Caco-2 (cell line): ENCODE results near the gene KCTD15. TPM values are rescaled to one million over a fixed set of nuclear protein-coding genes. Genes with fewer than 3 reads are reported as not detected.

Experiments
- BruUV-seq: library from RNA; stranded (reverse); fragments of 400-500 nt; replicated peaks from 2 replicates; lab custom pipeline; 2021; lab: Mats Ljungman, UMichigan
- CTCF ChIA-PET: fragments of 300-600 bp; sonication (Branson Sonifier 250); formaldehyde crosslinking; loops from one replicate; lab custom pipeline; 2022; ENCODE audit warnings: antibody characterized with exemption; lab: Charles Lee
- POLR2A ChIA-PET: fragments of 300-600 bp; sonication (Branson Sonifier 250); formaldehyde crosslinking; loops from one replicate; lab custom pipeline; 2022; ENCODE audit warnings: antibody characterized with exemption; lab: Charles Lee
- DNase-seq, 2 experiments: peaks; one replicate each; pipeline versions ENCODE4 v3.0.0 to v3.0.0-alpha.2; 2020 to 2022
- H3K27me3 ChIP-seq: replicated peaks from 2 replicates; pipeline ENCODE4 v1.6.0; 2011; ENCODE audit warnings: low read length; ENCODE audit not compliant: control insufficient read depth, insufficient read depth
- H3K36me3 ChIP-seq: 2 replicates; pipeline ENCODE4 v1.5.1; 2011; ENCODE audit warnings: low read length; ENCODE audit not compliant: control insufficient read depth, insufficient read depth
- H3K4me1 ChIP-seq: fragments of 250-450 bp; sonication (Bioruptor Pico); 2 replicates; pipeline ENCODE4 v1.5.1; 2020; ENCODE audit warnings: mild to moderate bottlenecking
- H3K4me3 ChIP-seq: 2 replicates; pipeline ENCODE4 v1.5.1; 2011; ENCODE audit warnings: low read depth, mild to moderate bottlenecking, control low read depth, low read length
- H3K9me3 ChIP-seq: fragments of 250-450 bp; sonication (Bioruptor Pico); 2 replicates; pipeline ENCODE4 v1.5.1; 2020; ENCODE audit warnings: mild to moderate bottlenecking, moderate library complexity
- H3K27ac Mint-ChIP-seq: one replicate; pipeline ENCODE4 v1.8.0; 2022; ENCODE audit warnings: mixed read lengths; ENCODE audit not compliant: unreplicated experiment
- H3K27me3 Mint-ChIP-seq: one replicate; pipeline ENCODE4 v1.8.0; 2022; ENCODE audit warnings: mixed read lengths; ENCODE audit not compliant: insufficient read depth, unreplicated experiment
- H3K36me3 Mint-ChIP-seq: one replicate; pipeline ENCODE4 v1.8.0; 2022; ENCODE audit warnings: mild to moderate bottlenecking, mixed read lengths; ENCODE audit not compliant: insufficient read depth, unreplicated experiment
- H3K4me1 Mint-ChIP-seq: one replicate; pipeline ENCODE4 v1.8.0; 2022; ENCODE audit warnings: low read depth, mixed read lengths; ENCODE audit not compliant: unreplicated experiment
- H3K4me3 Mint-ChIP-seq: one replicate; pipeline ENCODE4 v1.8.0; 2022; ENCODE audit warnings: mild to moderate bottlenecking, moderate library complexity, mixed read lengths; ENCODE audit not compliant: unreplicated experiment
- H3K9me3 Mint-ChIP-seq: one replicate; pipeline ENCODE4 v1.8.0; 2022; ENCODE audit warnings: mixed read lengths; ENCODE audit not compliant: unreplicated experiment
- intact Hi-C: fragments of 100-400 bp; cut with micrococcal nuclease; formaldehyde crosslinking; loops from one replicate; pipeline ENCODE4 v1.10.0; 2022; ENCODE audit not compliant: unreplicated experiment
- total RNA-seq: library from RNA; stranded (reverse); gene quantifications from 2 replicates; pipeline ENCODE4 v1.2.3, GENCODE V29; 2022
- TF ChIP-seq, protein P1 (sequence below), 2 experiments: fragments of 200-600 bp in 1 of 2; IDR thresholded peaks; 1 replicate in 1 of 2; 2 replicates in 1 of 2; pipeline versions ENCODE4 v1.5.1 to v1.8.0; 2011 to 2022; ENCODE audit warnings: antibody characterized with exemption in 1 of 2, control low read depth in 1 of 2, inconsistent platforms in 1 of 2, low read depth in 1 of 2, low read length in 1 of 2, mild to moderate bottlenecking in 1 of 2, moderate library complexity in 1 of 2; ENCODE audit not compliant: insufficient read depth in 1 of 2, severe bottlenecking in 1 of 2, unreplicated experiment in 1 of 2

The KCTD15 gene
- total RNA-seq, 1 experiment from 2014 or later: 34.6 TPM

- CTCF ChIA-PET: no interaction called here
- POLR2A ChIA-PET: no interaction called here
- DNase-seq: no peak
- Histone ChIP-seq H3K4me3 (no peak overlapping the region), H3K4me1 (peaks cover 8% of the 10 kb centered on the region), H3K9me3 (0 out of 2 replicates have a peak, but pooled peaks cover 5% of the 10 kb centered on the region), H3K27me3 (no peaks in the 10 kb centered on the region), H3K36me3 (no peaks in the 10 kb centered on the region)
- H3K4me1 Mint-ChIP-seq: peaks cover 6% of the 10 kb centered on the region
- H3K36me3 Mint-ChIP-seq: no peaks in the 10 kb centered on the region
- peaks cover 9% of the 10 kb centered on the region for H3K9me3 Mint-ChIP-seq
- H3K4me3 Mint-ChIP-seq: no peak overlapping the region
- peaks cover 16% of the 10 kb centered on the region for H3K27me3 Mint-ChIP-seq
- no peak overlapping the region for H3K27ac Mint-ChIP-seq
- intact Hi-C loops: no loop called here
- TF ChIP-seq, protein P1, sequence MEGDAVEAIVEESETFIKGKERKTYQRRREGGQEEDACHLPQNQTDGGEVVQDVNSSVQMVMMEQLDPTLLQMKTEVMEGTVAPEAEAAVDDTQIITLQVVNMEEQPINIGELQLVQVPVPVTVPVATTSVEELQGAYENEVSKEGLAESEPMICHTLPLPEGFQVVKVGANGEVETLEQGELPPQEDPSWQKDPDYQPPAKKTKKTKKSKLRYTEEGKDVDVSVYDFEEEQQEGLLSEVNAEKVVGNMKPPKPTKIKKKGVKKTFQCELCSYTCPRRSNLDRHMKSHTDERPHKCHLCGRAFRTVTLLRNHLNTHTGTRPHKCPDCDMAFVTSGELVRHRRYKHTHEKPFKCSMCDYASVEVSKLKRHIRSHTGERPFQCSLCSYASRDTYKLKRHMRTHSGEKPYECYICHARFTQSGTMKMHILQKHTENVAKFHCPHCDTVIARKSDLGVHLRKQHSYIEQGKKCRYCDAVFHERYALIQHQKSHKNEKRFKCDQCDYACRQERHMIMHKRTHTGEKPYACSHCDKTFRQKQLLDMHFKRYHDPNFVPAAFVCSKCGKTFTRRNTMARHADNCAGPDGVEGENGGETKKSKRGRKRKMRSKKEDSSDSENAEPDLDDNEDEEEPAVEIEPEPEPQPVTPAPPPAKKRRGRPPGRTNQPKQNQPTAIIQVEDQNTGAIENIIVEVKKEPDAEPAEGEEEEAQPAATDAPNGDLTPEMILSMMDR (IDR thresholded peaks at IDR 0.05; ENCODE audit: insufficient read depth in 1 of 2, low read depth in 1 of 2, low read length in 1 of 2, severe bottlenecking in 1 of 2, unreplicated experiment in 1 of 2): no peak
- no TSS peak for BruUV-seq
Measured at GRCh38 chr19:33832633-33833032, 36.0 kb downstream of the KCTD15 start.

DNA sequence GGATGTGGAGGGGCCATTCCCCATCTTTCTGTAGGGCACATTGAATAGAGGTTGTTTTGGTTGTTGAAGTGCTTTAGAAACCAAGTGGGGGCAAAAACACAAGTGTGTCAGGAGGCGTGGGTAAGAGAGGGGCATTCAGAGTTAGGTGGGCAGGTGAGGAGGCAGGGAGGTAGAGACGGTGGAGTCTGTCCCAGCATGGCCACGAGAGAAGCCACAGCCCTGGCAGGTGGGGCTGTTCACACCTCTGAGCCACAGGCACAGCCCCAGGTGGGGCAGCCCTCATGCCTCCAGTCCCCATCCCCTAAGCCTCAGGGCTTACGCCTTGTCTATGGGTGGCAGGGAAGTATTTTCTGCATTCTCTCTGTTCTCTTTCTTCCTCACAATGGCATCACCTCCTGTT, 43.7 kb downstream of the KCTD15 start:
- intact Hi-C loops: no loop called here
- Mint-ChIP-seq H3K36me3 (no peaks in the 10 kb centered on the region), H3K4me3 (no peak overlapping the region), H3K9me3 (no peaks in the 10 kb centered on the region), H3K27ac (no peak overlapping the region), H3K4me1 (no peaks in the 10 kb centered on the region), H3K27me3 (peaks cover 15% of the 10 kb centered on the region)
- Histone ChIP-seq H3K4me3 (no peak overlapping the region), H3K36me3 (no peaks in the 10 kb centered on the region), H3K4me1 (no peaks in the 10 kb centered on the region), H3K9me3 (0 out of 2 replicates have a peak, but pooled peaks cover 5% of the 10 kb centered on the region), H3K27me3 (no peaks in the 10 kb centered on the region; the same call in 1 of the 2 replicates)
- no peak for DNase-seq
- BruUV-seq: no TSS peak
- CTCF ChIA-PET: no interaction called here
- TF ChIP-seq, protein P1 (IDR thresholded peaks at IDR 0.05; ENCODE audit: insufficient read depth in 1 of 2, low read depth in 1 of 2, low read length in 1 of 2, severe bottlenecking in 1 of 2, unreplicated experiment in 1 of 2): no peak
- POLR2A ChIA-PET: no interaction called here

- no TSS peak for BruUV-seq
- no peaks in the 10 kb centered on the region for H3K4me1 ChIP-seq
- TF ChIP-seq, protein P1 (IDR thresholded peaks at IDR 0.05; ENCODE audit: insufficient read depth in 1 of 2, low read depth in 1 of 2, low read length in 1 of 2, severe bottlenecking in 1 of 2, unreplicated experiment in 1 of 2): no peak
- peaks cover 15% of the 10 kb centered on the region for H3K27me3 Mint-ChIP-seq
- H3K36me3 Mint-ChIP-seq: no peaks in the 10 kb centered on the region
- H3K9me3 ChIP-seq: 0 out of 2 replicates have a peak, but pooled peaks cover 2% of the 10 kb centered on the region
- H3K9me3 Mint-ChIP-seq: no peaks in the 10 kb centered on the region
- H3K27me3 ChIP-seq: no peaks in the 10 kb centered on the region; the same call in 1 of the 2 replicates
- no peak overlapping the region for H3K27ac Mint-ChIP-seq
- ChIA-PET POLR2A (no interaction called here), CTCF (no interaction called here)
- H3K4me3 ChIP-seq: no peak overlapping the region
- H3K4me3 Mint-ChIP-seq: no peak overlapping the region
- H3K4me1 Mint-ChIP-seq: no peaks in the 10 kb centered on the region
- intact Hi-C loops: no loop called here
- no peak for DNase-seq
- H3K36me3 ChIP-seq: no peaks in the 10 kb centered on the region
Measured at GRCh38 chr19:33840783-33841182, 44.1 kb downstream of the KCTD15 start.
